ENCODE data around the gene UBE4B.
"Not testable (repeated sequence)": the region's sequence is repeated elsewhere in the genome, so short reads cannot be mapped to it uniquely, and the experiment has no call there.

Gene UBE4B

GRCh38 chr1:10032590-10033358 lies at the start of gene UBE4B:
TSS of gene UBE4B (plus strand) at chr1:10032958. CDS start at chr1:10033671, 713 bp downstream.
- DNase-seq (ENCODE audit: low spot score), result peak; percentile 100

GRCh38 chr1:9984253-9984652 lies 48.5 kb upstream of the UBE4B start:
- no peak for DNase-seq (ENCODE audit: low spot score)

- no peak for DNase-seq (ENCODE audit: low spot score)
These were observed 47.8 kb upstream of the UBE4B start for GRCh38 chr1:9985001-9985400.

GRCh38 chr1:9989773-9990172 lies 43.0 kb upstream of the UBE4B start:
- no peak for DNase-seq (ENCODE audit: low spot score)

- DNase-seq (ENCODE audit: low spot score), result no peak
These were observed 41.8 kb upstream of the UBE4B start for GRCh38 chr1:9990944-9991343.

GRCh38 chr1:9992910-9993309 lies 39.8 kb upstream of the UBE4B start:
- DNase-seq (ENCODE audit: low spot score), result no peak

GRCh38 chr1:9993561-9994075 lies 39.1 kb upstream of the UBE4B start:
- no peak for DNase-seq (ENCODE audit: low spot score)

- DNase-seq (ENCODE audit: low spot score), result no peak
These were observed 35.9 kb upstream of the UBE4B start, which contains the start of gene RBP7 for GRCh38 chr1:9996624-9997582. TSS of gene RBP7 (plus strand) at chr1:9997228. CDS start at chr1:9997259, 31 bp downstream.

- DNase-seq (ENCODE audit: low spot score), result no peak
These were observed 31.6 kb upstream of the UBE4B start for GRCh38 chr1:10001016-10001665.

GRCh38 chr1:10005248-10005647 lies 27.5 kb upstream of the UBE4B start:
- not testable (repeated sequence) for DNase-seq (ENCODE audit: low spot score)

- no peak for DNase-seq (ENCODE audit: low spot score)
These were observed 25.6 kb upstream of the UBE4B start for GRCh38 chr1:10007169-10007568.

- no peak for DNase-seq (ENCODE audit: low spot score)
These were observed 18.7 kb upstream of the UBE4B start for GRCh38 chr1:10014016-10014415.

GRCh38 chr1:10019561-10019960 lies 13.2 kb upstream of the UBE4B start:
- no peak for DNase-seq (ENCODE audit: low spot score)

GRCh38 chr1:10020086-10020485 lies 12.7 kb upstream of the UBE4B start:
- no peak for DNase-seq (ENCODE audit: low spot score)

- not testable (repeated sequence) for DNase-seq (ENCODE audit: low spot score)
These were observed 12.1 kb upstream of the UBE4B start for GRCh38 chr1:10020678-10021077.

- not testable (repeated sequence) for DNase-seq (ENCODE audit: low spot score)
These were observed 10.8 kb upstream of the UBE4B start for GRCh38 chr1:10021992-10022391.

GRCh38 chr1:10022656-10023055 lies 10.1 kb upstream of the UBE4B start:
- DNase-seq (ENCODE audit: low spot score), result no peak

- DNase-seq (ENCODE audit: low spot score), result no peak
These were observed 7.4 kb upstream of the UBE4B start for GRCh38 chr1:10025354-10025753.

- DNase-seq (ENCODE audit: low spot score), result no peak
These were observed 5.7 kb upstream of the UBE4B start for GRCh38 chr1:10027027-10027426.

- not testable (repeated sequence) for DNase-seq (ENCODE audit: low spot score)
These were observed 3.7 kb upstream of the UBE4B start for GRCh38 chr1:10028956-10029500.

- DNase-seq (ENCODE audit: low spot score), result no peak
These were observed 1.3 kb upstream of the UBE4B start for GRCh38 chr1:10031461-10031860.

- DNase-seq (ENCODE audit: low spot score), result peak; percentile 84
These were observed 644 bp downstream of the UBE4B start for GRCh38 chr1:10033359-10033845.
